ENCODE results near the gene EIF2B5.

The EIF2B5 gene

DNA sequence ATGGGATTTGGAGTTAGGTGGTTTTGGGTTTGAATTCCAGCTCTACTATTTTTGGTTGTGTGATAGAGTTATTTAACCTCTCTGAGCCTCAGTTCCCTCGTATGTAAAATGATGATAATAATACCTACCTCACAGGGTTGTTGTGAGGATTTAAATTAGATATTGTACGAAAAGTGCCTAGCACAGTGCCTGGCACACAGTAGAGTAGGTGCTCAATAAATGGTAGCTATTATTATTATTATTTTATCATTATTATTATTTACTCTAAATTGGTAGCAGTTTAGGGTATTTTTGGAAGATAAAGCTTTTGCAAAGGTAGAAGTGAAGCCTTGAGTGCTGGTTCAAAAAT, 38.2 kb downstream of the EIF2B5 start:
- no peak for DNase-seq (ENCODE audit: low read depth in 2 of 2)

DNA sequence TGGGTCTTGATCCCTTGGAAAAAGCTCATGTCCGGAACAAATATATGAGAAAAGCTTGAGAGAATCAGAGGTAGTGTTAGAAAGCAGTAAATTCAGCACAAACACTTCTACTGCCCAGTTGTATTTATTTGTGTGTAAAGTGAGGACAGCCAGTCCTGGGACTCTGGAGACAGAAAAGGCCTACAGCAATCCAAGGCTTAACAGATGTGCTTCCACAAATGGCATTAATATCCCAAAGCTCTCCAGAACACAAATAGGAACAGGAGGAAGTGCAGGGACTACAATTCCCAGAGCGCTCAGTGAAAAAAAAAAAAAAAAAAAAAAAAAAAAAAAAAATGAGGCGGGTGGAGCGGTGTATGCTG, 39.1 kb downstream of the EIF2B5 start:
- DNase-seq (ENCODE audit: low read depth in 2 of 2): no peak

DNA sequence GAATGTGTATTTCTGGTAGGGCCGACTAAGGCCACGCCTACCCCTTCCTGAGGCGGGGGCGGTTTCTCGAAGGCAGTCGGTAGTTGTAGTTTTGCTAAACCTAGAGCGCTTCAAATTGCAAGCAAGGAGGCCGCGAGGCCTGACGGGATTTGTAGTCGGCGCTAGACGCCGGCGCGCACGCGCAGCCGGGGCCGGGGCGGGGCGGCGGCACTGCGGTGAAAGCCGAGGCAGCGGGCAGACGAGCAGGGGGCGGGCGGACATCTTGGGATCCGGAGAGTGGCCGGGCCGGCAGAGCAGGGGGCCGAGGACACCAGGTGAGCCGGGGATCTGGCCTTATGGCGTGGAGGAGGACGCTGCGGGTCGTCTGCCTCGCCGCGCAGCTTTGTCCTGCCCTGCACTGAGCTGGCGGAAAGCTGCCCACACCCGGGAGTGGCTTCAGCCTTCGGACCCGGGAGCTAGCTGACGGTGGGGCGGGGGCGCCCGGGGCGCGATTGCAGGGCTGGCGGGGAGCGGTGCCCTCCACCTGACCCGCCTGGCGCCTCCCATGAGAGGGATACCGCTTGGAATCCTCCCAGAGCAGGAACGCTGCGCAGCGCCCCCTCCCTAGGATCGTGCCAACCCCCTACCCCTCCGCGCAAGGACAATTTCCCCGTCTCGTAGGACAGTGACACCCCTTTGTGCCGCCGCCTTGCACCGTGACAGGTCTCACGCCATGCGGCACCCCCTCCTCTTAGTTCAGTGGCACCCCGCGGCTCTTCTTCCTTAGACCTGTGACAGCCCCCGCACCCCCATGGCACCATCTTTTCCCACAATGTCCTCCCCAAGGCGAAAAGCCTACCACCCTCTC, 39.7 kb downstream of the EIF2B5 start, which contains the start of gene AP2M1:
TSS of gene AP2M1 (plus strand) at position 210 of the 847 bp plus-strand sequence. CDS start 2,139 bp downstream, outside the sequence.
- DNase-seq (ENCODE audit: low read depth in 2 of 2): peak; percentile 93 to 95

DNA sequence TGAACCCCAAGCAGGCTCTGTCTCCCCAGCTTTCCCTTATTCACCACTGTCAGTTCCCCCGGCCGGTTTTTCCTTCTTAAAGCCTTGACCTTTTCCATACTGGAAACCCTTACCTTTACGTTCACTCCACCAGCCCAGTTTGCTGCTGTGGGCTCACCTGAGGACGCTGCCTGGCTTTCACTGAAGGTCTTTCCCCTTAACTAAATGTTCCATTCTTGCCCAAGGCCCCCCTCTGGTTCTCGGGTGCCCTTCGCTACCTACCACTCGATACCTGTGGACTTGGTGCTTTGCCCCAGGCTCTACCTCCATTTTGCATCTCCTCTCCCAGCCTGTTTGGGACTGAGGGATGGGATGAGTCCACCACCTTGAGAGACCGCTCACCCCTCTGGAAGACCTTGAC, 40.3 kb downstream of the EIF2B5 start:
- DNase-seq (ENCODE audit: low read depth in 2 of 2): no peak

DNA sequence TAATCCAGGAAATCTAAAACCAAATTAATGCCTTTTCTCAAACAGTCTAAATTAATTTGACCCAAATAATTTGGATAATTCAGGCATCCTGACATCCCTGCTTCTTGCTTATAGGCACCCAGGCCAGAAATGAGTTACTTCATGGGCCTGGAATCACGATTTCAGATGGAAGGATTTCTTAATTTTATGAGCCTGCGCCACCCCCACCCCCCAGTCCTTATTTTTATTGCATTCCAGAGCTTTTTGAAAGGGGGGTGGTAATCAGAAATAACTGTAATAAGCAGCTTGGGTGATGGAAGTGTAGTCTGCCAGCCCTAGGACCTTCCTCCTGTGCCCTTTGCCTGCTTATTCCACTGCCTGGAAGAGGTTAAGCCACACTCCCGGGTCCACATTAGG, 40.8 kb downstream of the EIF2B5 start:
- DNase-seq (ENCODE audit: low read depth in 2 of 2): no peak

DNA sequence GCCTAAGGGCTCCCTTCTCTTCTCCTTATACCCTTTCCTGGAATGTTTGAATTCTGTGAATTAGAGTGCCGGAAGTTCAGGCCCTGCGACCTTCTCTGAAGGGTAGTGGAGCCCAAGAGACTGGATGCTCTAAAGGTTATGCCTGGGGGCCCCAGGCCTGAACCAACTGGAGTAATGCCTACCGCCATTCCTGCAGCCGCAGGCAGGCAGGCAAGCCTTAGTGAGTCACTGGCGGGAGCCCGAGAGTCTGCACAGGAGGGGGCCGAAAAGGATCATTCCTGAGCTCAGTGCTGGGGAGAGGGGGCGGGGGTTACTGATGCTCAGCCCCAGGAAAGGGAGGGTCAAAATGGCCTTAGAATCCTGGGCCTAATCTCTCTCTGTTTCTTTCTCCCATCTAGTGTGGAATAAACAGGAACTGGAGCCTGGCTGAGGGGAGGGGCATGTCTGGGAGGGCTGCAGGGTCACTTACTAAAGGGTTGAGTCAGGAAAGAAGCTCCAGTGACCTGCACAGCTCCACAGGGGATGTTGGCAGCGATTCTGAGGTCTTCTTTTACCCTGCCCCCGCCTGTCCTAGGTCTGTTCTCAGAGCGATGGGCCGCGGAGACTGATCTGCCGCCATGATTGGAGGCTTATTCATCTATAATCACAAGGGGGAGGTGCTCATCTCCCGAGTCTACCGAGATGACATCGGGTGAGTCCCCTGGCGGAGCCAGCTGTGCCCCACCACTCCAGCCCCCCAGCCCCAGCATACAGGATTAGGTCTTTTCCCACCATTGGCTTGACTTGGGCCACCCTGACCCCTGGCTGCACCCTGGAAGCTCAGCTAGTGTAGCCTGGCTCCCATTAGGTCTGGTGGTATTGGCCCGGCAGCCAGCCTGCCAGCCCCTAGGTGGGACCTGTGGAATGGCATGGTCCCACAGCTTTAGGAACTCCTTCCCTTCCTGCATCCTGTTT, 41.5 kb downstream of the EIF2B5 start:
- no peak for DNase-seq (ENCODE audit: low read depth in 2 of 2)

DNA sequence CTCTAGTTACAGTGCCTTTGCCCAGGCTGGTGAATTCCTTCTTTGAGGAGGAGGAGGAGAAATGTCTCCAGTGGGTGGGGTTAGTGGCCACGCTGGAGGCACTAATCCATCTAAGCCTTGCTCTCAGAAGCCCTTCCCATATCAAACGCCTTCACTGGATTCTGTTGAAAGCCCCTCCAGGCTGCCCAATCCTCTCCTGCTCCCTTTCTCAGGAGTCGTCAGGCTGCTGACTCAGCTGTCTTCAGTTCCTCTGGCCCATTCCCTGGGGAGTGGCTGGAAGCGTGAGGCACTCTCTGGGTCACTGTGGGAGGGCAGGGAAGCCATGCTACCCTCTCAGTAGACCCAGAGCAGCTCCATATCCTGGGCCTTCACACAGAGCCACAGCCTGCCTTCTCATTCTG, 42.2 kb downstream of the EIF2B5 start:
- no peak for DNase-seq (ENCODE audit: low read depth in 2 of 2)

DNA sequence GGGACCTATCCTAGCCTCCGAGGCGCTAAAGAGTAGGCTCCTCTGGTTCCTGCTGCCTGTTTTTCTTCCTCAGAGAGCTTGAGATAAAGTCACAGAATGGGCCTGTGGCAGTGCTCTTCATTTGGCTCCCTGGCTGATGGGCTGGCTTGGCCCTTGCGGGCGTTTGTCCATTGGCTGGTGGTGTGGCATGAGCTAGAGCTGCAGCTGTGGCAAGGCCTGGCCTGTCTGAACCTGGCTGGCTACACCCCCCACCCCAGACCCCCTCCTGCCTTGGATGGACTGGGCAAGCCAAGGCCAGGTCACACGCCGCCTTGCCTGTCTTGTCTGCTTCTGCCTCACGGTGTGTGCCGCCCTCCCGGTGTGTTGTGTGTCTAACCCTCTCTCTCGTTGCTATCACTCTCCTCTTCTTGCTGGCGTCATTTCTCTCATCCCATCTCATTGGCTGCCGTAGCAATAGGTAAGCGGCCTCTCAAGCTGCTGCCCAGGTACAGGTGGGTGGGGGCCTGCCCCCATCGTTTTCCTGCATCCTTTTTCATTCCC, 42.7 kb downstream of the EIF2B5 start:
- no peak for DNase-seq (ENCODE audit: low read depth in 2 of 2)

DNA sequence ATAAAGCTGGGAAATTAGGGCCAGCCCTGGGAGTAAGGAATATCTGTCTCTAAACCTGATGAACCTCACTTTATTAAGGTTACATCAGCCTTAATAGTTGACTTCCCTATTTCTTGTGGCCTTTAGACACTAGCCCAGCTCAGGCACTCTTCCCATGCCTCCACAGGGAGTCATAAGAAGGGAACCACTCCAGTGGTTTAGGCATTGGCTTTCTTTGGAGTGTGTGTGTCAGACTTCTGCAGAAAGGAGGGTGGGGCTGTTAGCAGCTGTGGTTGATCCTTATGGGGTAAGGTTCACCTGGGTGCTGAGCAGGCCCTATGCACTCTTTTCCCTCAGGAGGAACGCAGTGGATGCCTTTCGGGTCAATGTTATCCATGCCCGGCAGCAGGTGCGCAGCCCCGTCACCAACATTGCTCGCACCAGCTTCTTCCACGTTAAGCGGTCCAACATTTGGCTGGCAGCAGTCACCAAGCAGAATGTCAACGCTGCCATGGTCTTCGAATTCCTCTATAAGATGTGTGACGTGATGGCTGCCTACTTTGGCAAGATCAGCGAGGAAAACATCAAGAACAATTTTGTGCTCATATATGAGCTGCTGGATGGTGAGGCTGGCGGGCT, 43.5 kb downstream of the EIF2B5 start:
- no peak for DNase-seq (ENCODE audit: low read depth in 2 of 2)

DNA sequence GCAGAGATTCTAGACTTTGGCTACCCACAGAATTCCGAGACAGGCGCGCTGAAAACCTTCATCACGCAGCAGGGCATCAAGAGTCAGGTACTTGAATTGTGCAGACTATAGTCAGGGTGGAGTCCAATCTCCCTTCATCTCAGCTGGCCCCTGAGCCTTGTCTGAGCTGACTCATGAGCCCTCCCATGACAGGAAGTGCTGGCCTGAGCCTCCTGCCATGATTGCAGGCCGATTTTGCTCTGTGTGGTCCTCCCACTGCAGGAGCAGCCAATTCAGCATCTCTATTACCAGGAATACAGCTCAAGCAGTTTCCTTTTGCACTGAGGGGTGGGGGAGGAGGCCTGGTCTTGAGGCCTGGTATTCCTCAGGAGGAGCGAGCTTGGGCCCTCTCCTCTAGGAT, 45.0 kb downstream of the EIF2B5 start:
- no peak for DNase-seq (ENCODE audit: low read depth in 2 of 2)

DNA sequence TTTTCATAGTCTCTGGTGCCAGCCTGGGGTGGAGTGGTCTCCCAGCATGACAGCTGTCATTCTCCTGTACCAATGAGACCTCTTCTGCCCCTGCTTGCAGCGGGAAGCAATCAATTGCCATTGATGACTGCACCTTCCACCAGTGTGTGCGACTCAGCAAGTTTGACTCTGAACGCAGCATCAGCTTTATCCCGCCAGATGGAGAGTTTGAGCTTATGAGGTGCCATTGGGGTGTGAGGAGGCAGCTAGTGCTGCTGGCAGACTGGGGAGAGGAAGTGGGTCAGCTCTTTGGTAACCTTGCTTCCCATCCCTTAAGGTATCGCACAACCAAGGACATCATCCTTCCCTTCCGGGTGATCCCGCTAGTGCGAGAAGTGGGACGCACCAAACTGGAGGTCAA, 46.4 kb downstream of the EIF2B5 start:
- no peak for DNase-seq (ENCODE audit: low read depth in 2 of 2)

DNA sequence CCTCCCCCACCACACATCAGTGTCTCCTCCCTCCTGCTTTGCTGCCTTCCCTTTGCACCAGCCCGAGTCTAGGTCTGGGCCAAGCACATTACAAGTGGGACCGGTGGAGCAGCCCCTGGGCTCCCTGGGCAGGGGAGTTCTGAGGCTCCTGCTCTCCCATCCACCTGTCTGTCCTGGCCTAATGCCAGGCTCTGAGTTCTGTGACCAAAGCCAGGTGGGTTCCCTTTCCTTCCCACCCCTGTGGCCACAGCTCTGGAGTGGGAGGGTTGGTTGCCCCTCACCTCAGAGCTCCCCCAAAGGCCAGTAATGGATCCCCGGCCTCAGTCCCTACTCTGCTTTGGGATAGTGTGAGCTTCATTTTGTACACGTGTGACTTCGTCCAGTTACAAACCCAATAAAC, 48.5 kb downstream of the EIF2B5 start:
- no peak for DNase-seq (ENCODE audit: low read depth in 2 of 2)

DNA sequence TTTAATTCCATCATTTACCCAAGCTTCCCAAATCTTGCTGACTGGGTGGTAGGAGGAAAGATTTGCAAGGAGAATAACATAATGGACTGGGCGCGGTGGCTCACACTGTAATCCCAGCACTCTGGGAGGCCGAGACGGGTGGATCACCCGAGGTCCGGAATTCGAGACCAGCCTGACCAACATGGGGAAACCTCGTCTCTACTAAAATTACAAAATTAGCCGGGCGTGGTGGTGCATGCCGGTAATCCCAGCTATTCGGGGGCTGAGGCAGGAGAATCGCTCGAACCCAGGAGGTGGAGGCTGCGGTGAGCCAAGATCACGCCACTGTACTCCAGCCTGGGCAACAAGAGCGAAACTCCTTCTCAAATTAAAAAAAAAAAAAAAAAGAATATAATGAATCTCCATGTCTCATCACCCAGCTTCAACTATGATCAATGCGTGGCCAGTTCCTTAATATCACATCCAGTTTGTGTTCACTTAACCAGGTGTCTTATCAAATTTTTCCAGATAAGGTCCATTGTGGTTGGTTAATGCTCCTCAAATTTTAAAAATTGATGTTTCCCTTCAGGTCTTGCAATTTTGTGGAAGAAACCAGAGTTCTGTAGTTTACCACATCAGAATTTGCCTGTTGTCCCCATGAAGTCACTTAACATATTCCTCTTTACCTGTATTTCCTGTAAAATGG, 49.5 kb downstream of the EIF2B5 start:
- DNase-seq (ENCODE audit: low read depth in 2 of 2): no peak

DNA sequence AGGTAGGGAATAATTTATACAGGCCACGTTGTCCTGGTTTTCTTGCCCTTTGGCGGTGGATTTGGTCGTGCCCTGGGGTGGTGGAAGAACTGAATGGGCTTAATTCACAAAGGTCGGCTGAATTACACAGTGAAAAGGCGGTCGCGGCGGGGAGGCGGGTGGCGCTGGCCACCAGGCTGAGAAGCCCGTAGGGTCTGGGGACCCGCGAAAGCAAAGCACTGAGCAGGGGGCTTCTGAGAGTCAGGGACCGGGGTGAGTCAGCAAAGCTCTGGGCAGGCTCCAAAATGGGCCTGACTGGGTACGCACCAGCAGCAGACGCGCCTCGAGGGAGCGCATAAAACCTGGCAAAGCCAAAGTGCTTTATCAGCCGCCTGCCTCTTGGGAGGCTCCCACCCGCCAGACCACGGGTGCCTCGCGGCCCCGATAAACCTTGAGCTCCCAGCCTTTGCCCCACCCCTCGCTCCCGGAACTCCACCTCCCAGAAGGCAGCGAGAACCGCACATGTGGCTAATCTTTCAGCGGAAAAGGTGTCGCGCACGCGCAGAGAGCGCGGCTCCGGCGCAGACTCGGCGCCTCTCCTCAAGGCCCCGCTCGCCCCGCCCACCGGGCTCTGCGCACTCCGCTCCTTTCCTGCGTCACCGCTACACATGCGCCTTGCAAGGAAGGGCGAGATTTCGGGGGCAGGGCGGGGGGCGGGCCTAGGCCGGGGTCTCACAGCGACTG, 50.5 kb downstream of the EIF2B5 start:
- peak; percentile 99 for DNase-seq (ENCODE audit: low read depth in 2 of 2)

DNA sequence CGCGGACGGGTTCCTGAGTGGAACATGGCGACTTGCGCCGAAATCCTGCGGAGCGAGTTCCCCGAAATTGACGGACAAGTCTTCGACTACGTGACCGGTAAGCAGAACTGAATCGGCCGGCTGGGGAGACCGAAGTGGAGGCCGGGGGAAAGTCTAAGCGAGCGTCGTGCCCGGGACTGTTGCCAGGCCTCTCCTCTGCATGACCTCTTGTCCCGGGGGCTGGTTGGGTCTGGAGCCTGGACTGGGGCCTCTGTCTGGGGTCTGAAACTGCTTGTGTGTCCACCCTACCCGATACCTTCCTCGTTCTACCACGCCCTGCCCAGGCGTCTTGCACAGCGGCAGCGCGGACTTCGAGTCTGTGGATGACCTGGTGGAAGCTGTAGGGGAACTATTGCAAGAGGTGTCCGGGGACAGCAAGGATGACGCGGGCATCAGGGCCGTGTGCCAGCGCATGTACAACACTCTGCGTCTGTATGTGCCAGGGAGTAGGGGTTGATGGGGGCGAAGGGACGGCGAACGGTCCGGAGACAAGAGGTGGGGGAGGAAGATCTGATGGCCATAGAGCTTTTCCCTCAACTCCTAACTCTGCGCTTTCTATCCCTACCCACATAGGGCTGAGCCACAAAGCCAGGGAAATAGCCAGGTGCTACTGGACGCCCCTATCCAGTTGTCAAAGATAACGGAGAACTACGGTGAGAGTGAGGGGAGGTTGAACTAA, 51.2 kb downstream of the EIF2B5 start, which contains the start of gene ABCF3:
TSS of gene ABCF3 (plus strand) at position 16 of the 718 bp plus-strand sequence. CDS start at position 25, 9 bp downstream.
- no peak for DNase-seq (ENCODE audit: low read depth in 2 of 2)

DNA sequence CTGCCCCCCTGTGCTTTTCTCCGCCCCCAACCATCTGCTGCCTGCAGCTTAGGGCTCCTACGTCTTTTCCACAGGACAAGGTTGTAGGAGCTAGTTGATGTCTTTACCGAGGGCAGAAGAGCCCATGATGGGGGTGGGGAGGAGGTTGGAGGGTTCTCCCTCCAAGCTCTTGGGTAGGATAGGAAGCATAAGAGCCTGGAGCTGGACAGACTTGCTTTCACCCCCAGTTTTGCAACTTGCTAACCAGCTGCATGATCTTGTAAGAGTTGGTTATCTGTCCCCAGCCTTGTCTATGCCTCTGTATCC, 51.7 kb downstream of the EIF2B5 start:
- no peak for DNase-seq (ENCODE audit: low read depth in 2 of 2)

DNA sequence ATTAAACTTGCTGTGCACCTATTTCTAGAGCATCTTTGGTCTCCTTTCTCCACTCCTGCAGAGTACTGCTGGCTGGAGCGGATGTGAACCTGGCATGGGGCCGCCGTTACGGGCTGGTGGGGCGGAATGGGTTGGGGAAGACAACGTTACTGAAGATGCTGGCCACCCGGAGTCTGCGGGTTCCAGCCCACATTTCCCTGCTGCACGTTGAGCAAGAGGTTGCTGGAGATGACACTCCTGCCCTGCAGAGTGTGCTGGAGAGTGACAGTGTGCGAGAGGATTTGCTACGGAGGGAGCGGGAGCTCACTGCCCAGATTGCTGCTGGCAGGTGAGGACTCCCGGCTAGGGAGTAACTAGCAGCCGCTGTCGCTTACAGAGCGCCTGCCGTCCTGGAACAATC, 52.9 kb downstream of the EIF2B5 start:
- DNase-seq (ENCODE audit: low read depth in 2 of 2): no peak

DNA sequence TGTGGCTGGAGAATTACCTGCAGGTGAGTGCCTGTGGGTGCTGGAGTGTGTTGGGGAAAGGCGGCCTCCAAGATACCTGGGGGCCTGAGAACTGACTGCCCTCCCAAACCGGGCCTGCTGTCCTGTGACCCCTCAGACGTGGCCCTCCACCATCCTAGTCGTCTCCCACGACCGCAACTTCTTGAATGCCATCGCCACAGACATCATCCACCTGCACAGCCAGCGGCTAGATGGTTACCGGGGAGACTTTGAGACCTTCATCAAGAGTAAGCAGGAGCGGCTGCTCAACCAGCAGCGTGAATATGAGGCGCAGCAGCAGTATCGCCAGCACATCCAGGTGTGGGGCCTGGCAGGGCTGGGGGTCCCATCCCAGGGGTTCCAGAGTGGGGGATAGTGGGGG, 54.3 kb downstream of the EIF2B5 start:
- DNase-seq (ENCODE audit: low read depth in 2 of 2): no peak

DNA sequence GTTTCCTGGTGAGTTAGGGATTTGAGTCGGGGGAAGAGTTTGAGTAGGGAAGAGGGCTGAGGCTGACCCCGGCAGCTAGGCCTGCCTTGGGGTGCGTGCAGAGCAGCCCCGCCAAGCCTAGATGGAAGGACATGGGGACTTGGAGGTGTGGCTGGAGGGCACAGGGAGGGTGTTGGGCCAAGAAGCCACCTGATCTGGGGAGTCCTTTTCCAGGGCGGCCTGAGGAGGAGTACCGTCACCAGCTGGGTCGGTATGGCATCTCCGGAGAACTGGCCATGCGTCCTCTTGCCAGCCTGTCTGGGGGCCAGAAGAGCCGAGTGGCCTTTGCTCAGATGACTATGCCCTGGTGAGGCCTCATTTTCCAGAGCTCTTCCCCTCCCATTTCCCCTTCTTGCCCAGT, 57.7 kb downstream of the EIF2B5 start:
- no peak for DNase-seq (ENCODE audit: low read depth in 2 of 2)

DNA sequence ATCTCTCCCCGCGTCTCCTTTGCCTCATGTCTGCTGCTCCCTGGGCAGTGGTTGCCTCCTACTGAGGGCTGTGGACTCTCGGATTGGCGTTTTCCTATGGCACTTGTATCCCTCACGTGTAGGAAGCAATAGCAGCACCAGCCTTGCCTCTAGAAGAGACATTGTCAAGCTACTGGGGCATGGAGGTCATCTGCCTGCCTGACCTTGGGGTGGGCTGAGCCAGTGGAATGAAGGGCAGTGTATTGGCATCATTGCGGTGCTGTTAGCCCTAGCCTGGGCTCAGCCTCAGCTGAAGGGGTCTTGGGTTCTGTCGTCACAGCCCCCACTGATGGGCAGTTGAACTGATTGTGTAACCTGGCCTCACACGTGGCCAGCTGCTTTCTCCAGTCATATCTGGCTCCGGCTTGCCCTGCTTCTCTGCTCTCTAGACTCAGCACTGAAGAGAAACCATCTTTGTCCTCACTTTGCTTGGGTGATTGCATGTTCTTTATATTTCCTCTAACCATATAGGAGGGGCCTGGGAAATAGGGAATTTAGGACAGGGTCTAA, 58.9 kb downstream of the EIF2B5 start:
- no peak for DNase-seq (ENCODE audit: low read depth in 2 of 2)

Measured in activated CD4-positive, alpha-beta T cell treated with anti-CD3 and anti-CD28 coated beads for 24 hours (primary cell).